WTC11 (cell line): ENCODE data around the gene RASSF4. TPM values are rescaled to one million over a fixed set of nuclear protein-coding genes. Genes with fewer than 3 reads are reported as not detected.
A peak's percentile ranks its signal among the peaks of the same experiment; 100 is the strongest.

Experiments
- ATAC-seq: fragments of 200-7000 bp; cut with Tn5 transposase; 2 replicates; pipeline ENCODE4 v1.10.0; 2021; ENCODE audit warnings: mild to moderate bottlenecking, moderate library complexity
- CTCF ChIA-PET: fragments of 300-600 bp; sonication (Branson Sonifier 250); formaldehyde crosslinking; loops from one replicate; lab custom pipeline; 2021; ENCODE audit warnings: antibody characterized with exemption; lab: Charles Lee
- POLR2A ChIA-PET: fragments of 350-600 bp; sonication (Branson Sonifier 250); formaldehyde crosslinking; loops from one replicate; lab custom pipeline; 2021; ENCODE audit warnings: antibody characterized with exemption; lab: Charles Lee
- DNase-seq: peaks from one replicate; pipeline ENCODE4 v3.0.0; 2021; ENCODE audit warnings: low spot score
- H3K27ac Mint-ChIP-seq: 2 replicates; pipeline ENCODE4 v1.8.0; 2021; ENCODE audit warnings: mixed read lengths
- H3K27me3 Mint-ChIP-seq: 2 replicates; pipeline ENCODE4 v1.8.0; 2021; ENCODE audit warnings: low read depth, mild to moderate bottlenecking, moderate library complexity, mixed read lengths
- H3K36me3 Mint-ChIP-seq: 2 replicates; pipeline ENCODE4 v1.8.0; 2021; ENCODE audit warnings: mixed read lengths
- H3K4me1 Mint-ChIP-seq: 2 replicates; pipeline ENCODE4 v1.8.0; 2022; ENCODE audit warnings: mixed read lengths
- H3K4me3 Mint-ChIP-seq: 2 replicates; pipeline ENCODE4 v1.8.0; 2021; ENCODE audit warnings: mild to moderate bottlenecking, moderate library complexity, mixed read lengths
- H3K9me3 Mint-ChIP-seq: 2 replicates; pipeline ENCODE4 v1.8.0; 2021; ENCODE audit warnings: mixed read lengths
- AFF4 ChIP-seq: sonication (generic); formaldehyde crosslinking; IDR thresholded peaks from 2 replicates; pipeline ENCODE4 v1.8.1; 2023; ENCODE audit warnings: mild to moderate bottlenecking, missing genetic modification reagents, borderline replicate concordance
- E2F4 ChIP-seq: sonication (generic); formaldehyde crosslinking; IDR thresholded peaks from 2 replicates; pipeline ENCODE4 v1.8.1; 2022; ENCODE audit warnings: low read depth, mild to moderate bottlenecking, moderate library complexity, missing genetic modification reagents, borderline replicate concordance
- FOXK1 ChIP-seq: sonication (generic); formaldehyde crosslinking; IDR thresholded peaks from 2 replicates; pipeline ENCODE4 v1.8.0; 2022; ENCODE audit warnings: mild to moderate bottlenecking, moderate library complexity, missing genetic modification reagents
- FOXP1 ChIP-seq: sonication (generic); formaldehyde crosslinking; IDR thresholded peaks from 2 replicates; pipeline ENCODE4 v1.8.0; 2022; ENCODE audit warnings: missing genetic modification reagents, mild to moderate bottlenecking, moderate library complexity, borderline replicate concordance
- MLX ChIP-seq: sonication (generic); formaldehyde crosslinking; IDR thresholded peaks from 2 replicates; pipeline ENCODE4 v1.8.1; 2023; ENCODE audit warnings: mild to moderate bottlenecking, missing genetic modification reagents, moderate library complexity
- NFE2L1 ChIP-seq: sonication (generic); formaldehyde crosslinking; IDR thresholded peaks from 2 replicates; pipeline ENCODE4 v1.8.1; 2023; ENCODE audit warnings: missing genetic modification reagents
- NR3C1 ChIP-seq: sonication (generic); formaldehyde crosslinking; conservative IDR thresholded peaks from 2 replicates; pipeline ENCODE4 v1.8.1; 2023; ENCODE audit warnings: low read depth, mild to moderate bottlenecking, missing genetic modification reagents
- PREB ChIP-seq: sonication (generic); formaldehyde crosslinking; IDR thresholded peaks from 2 replicates; pipeline ENCODE4 v1.8.1; 2022; ENCODE audit warnings: mild to moderate bottlenecking, missing genetic modification reagents, moderate library complexity, borderline replicate concordance
- PRRX2 ChIP-seq: fragments of 250-450 bp; sonication (Bioruptor Pico); IDR thresholded peaks from 2 replicates; pipeline ENCODE4 v1.8.0; 2021; ENCODE audit warnings: mild to moderate bottlenecking
- SMAD4 ChIP-seq: sonication (generic); formaldehyde crosslinking; IDR thresholded peaks from 2 replicates; pipeline ENCODE4 v1.8.0; 2022; ENCODE audit warnings: mild to moderate bottlenecking, missing genetic modification reagents
- SOX15 ChIP-seq: fragments of 250-450 bp; sonication (Bioruptor Pico); IDR thresholded peaks from 2 replicates; pipeline ENCODE4 v1.9.0; 2021; ENCODE audit warnings: mild to moderate bottlenecking
- TCF7 ChIP-seq: sonication (generic); formaldehyde crosslinking; IDR thresholded peaks from 2 replicates; pipeline ENCODE4 v1.8.0; 2022; ENCODE audit warnings: mild to moderate bottlenecking, low read depth, missing genetic modification reagents, moderate library complexity
- USF1 ChIP-seq: sonication (generic); formaldehyde crosslinking; IDR thresholded peaks from 2 replicates; pipeline ENCODE4 v1.8.0; 2022; ENCODE audit warnings: mild to moderate bottlenecking, missing genetic modification reagents
- ZNF416 ChIP-seq: fragments of 250-450 bp; sonication (Bioruptor Pico); IDR thresholded peaks from 2 replicates; pipeline ENCODE4 v1.9.0; 2021; ENCODE audit warnings: mild to moderate bottlenecking, inconsistent platforms
- ZNF512 ChIP-seq: sonication (generic); formaldehyde crosslinking; IDR thresholded peaks from 2 replicates; pipeline ENCODE4 v1.8.1; 2022; ENCODE audit warnings: missing genetic modification reagents, borderline replicate concordance
- ZNF671 ChIP-seq: fragments of 250-450 bp; sonication (Bioruptor Pico); IDR thresholded peaks from 2 replicates; pipeline ENCODE4 v1.8.0; 2021; ENCODE audit warnings: mild to moderate bottlenecking
- ZSCAN18 ChIP-seq: fragments of 250-450 bp; sonication (Bioruptor Pico); IDR thresholded peaks from 2 replicates; pipeline ENCODE4 v2.1.2; 2022; ENCODE audit warnings: mild to moderate bottlenecking, moderate library complexity
- total RNA-seq: library from RNA; stranded (reverse); gene quantifications from 3 replicates; pipeline ENCODE4 v1.2.3, GENCODE V29; 2021

Gene RASSF4
- total RNA-seq, 1 experiment from 2014 or later, result 15.7 TPM

GRCh38 chr10:44988957-44989585 lies 29.5 kb downstream of the RASSF4 start:
- Mint-ChIP-seq H3K27me3 (no peaks in the 10 kb centered on the region; the same call in 1 of the 2 replicates), H3K36me3 (peaks cover 13% of the 10 kb centered on the region), H3K4me1 (peaks cover 75% of the 10 kb centered on the region), H3K9me3 (no peaks in the 10 kb centered on the region), H3K4me3 (no peak overlapping the region), H3K27ac (peak overlapping the region; percentile 5; the same call in 1 of the 2 replicates)
- no peak for ATAC-seq
- no peak for DNase-seq
- CTCF ChIA-PET, result interaction anchor here (0.8 to 9.4 kb wide), 10 partner anchors 10 to 124 kb away, joined by 3 to 143 read pairs (median 6); partner anchors contain the start of genes DEPP1 and ZNF22
- TF ChIP-seq SOX15 (CRISPR knock-in tag), result no peak
- TF ChIP-seq FOXK1, result no peak
- TF ChIP-seq MLX, result no peak
- no peak for TF ChIP-seq AFF4 (CRISPR knock-in tag)
- no peak for TF ChIP-seq PREB (CRISPR knock-in tag)
- TF ChIP-seq ZNF512 (CRISPR knock-in tag), result no peak
- no peak for TF ChIP-seq SMAD4 (CRISPR knock-in tag)
- no peak for TF ChIP-seq FOXP1
- no peak for TF ChIP-seq PRRX2 (CRISPR knock-in tag)
- TF ChIP-seq NR3C1 (CRISPR knock-in tag), result no peak
- TF ChIP-seq ZNF671 (CRISPR knock-in tag), result no peak
- TF ChIP-seq NFE2L1, result no peak
- TF ChIP-seq TCF7 (CRISPR knock-in tag), result no peak
- TF ChIP-seq USF1 (CRISPR knock-in tag), result no peak
- TF ChIP-seq ZNF416 (CRISPR knock-in tag), result no peak
- TF ChIP-seq E2F4, result no peak
- no peak for TF ChIP-seq ZSCAN18 (CRISPR knock-in tag)
- POLR2A ChIA-PET, result no interaction called here
